A549 (cell line): ENCODE data around the gene PIAS2. TPM values are rescaled to one million over a fixed set of nuclear protein-coding genes. Genes with fewer than 3 reads are reported as not detected.
A peak's percentile ranks its signal among the peaks of the same experiment; 100 is the strongest.
"Not testable (repeated sequence)": the region's sequence is repeated elsewhere in the genome, so short reads cannot be mapped to it uniquely, and the experiment has no call there.

Experiments
- ATAC-seq, 2 experiments: fragments of 200-7000 bp in 1 of 2; fragments of >200 bp in 1 of 2; cut with Nextera tagmentation in 1 of 2; cut with Tn5 transposase in 1 of 2; 3 replicates each; pipeline versions ENCODE4 v1.8.0 to v1.9.1; 2018 to 2020; ENCODE audit warnings: mild to moderate bottlenecking in 1 of 2, moderate library complexity in 1 of 2
- CTCF ChIA-PET: fragments of 300-600 bp; sonication (Branson Sonifier 250); formaldehyde crosslinking; extraction: SDS; loops from one replicate; lab custom pipeline; 2021; ENCODE audit warnings: antibody characterized with exemption, inconsistent platforms; lab: Yijun Ruan, JAX
- POLR2A ChIA-PET: fragments of 350-600 bp; formaldehyde crosslinking; extraction: SDS; loops from one replicate; lab custom pipeline; 2021; ENCODE audit warnings: antibody characterized with exemption, inconsistent platforms; lab: Yijun Ruan, JAX
- DNase-seq, 2 experiments: peaks; one replicate each; pipeline versions ENCODE4 v3.0.0 to v3.0.0-alpha.2; 2011 to 2016; ENCODE audit warnings: low read depth in 1 of 2, low spot score in 1 of 2
- FAIRE-seq: peaks from 2 replicates; lab custom pipeline; 2011; peaks lifted over from hg19 to GRCh38; lab: Jason Lieb, UNC
- H3K27ac ChIP-seq, 2 experiments: fragments of >200 bp; sonication (Bioruptor Twin); formaldehyde crosslinking; 3 replicates each; pipeline ENCODE4 v1.5.1; 2016 to 2017
- H3K4me1 ChIP-seq: fragments of >200 bp; sonication (Bioruptor Twin); formaldehyde crosslinking; 3 replicates; pipeline ENCODE4 v1.6.1; 2016
- H3K4me2 ChIP-seq: fragments of >200 bp; sonication (Bioruptor Twin); formaldehyde crosslinking; 3 replicates; pipeline ENCODE4 v1.6.1; 2016
- H3K4me3 ChIP-seq: fragments of >200 bp; sonication (Bioruptor Twin); formaldehyde crosslinking; 3 replicates; pipeline ENCODE4 v1.5.1; 2016
- H3K9me3 ChIP-seq: fragments of >200 bp; sonication (Bioruptor Twin); formaldehyde crosslinking; 3 replicates; pipeline ENCODE4 v1.6.1; 2016
- BHLHE40 ChIP-seq: IDR thresholded peaks from 2 replicates; pipeline ENCODE4 v1.6.1; 2012; ENCODE audit warnings: low read depth, low read length, inconsistent platforms
- CBX2 ChIP-seq: fragments of 200-600 bp; sonication (generic); IDR thresholded peaks from 2 replicates; pipeline ENCODE4 v1.6.1; 2016; ENCODE audit warnings: low read depth, mild to moderate bottlenecking, borderline replicate concordance
- CBX8 ChIP-seq: fragments of 200-600 bp; sonication (generic); IDR thresholded peaks from 2 replicates; pipeline ENCODE4 v1.6.1; 2016
- CEBPB ChIP-seq, 2 experiments: fragments of >200 bp in 1 of 2; sonication (Bioruptor Twin) in 1 of 2; formaldehyde crosslinking in 1 of 2; IDR thresholded peaks; 2 replicates each; pipeline ENCODE4 v1.6.1; 2012 to 2016
- EHMT2 ChIP-seq: fragments of 200-600 bp; sonication (generic); IDR thresholded peaks from 2 replicates; pipeline ENCODE4 v1.6.1; 2016; ENCODE audit warnings: antibody characterized with exemption, low read depth, mild to moderate bottlenecking, moderate library complexity
- EP300 ChIP-seq, 2 experiments: fragments of >200 bp; sonication (Bioruptor Twin); formaldehyde crosslinking; IDR thresholded peaks; 2 replicates in 1 of 2; 3 replicates in 1 of 2; pipeline ENCODE4 v1.6.1; 2016 to 2017
- ESRRA ChIP-seq: fragments of 150-350 bp; IDR thresholded peaks from 2 replicates; pipeline ENCODE4 v1.6.1; 2014; ENCODE audit warnings: mild to moderate bottlenecking, low read length, borderline replicate concordance
- FOSB ChIP-seq: fragments of 250-450 bp; sonication (Bioruptor Pico); IDR thresholded peaks from 2 replicates; pipeline ENCODE4 v1.5.0; 2020; ENCODE audit warnings: mild to moderate bottlenecking, moderate library complexity
- HDAC2 ChIP-seq: fragments of 200-600 bp; sonication (generic); IDR thresholded peaks from 2 replicates; pipeline ENCODE4 v1.6.1; 2016
- HEYL ChIP-seq: fragments of 250-450 bp; sonication (Bioruptor Pico); IDR thresholded peaks from 2 replicates; pipeline ENCODE4 v1.8.0; 2021; ENCODE audit warnings: mild to moderate bottlenecking, moderate library complexity
- HOXB5 ChIP-seq: fragments of 250-450 bp; sonication (Bioruptor Pico); IDR thresholded peaks from 2 replicates; pipeline ENCODE4 v1.5.0; 2020; ENCODE audit warnings: mild to moderate bottlenecking, moderate library complexity
- JUNB ChIP-seq: fragments of >200 bp; sonication (Bioruptor Twin); formaldehyde crosslinking; IDR thresholded peaks from 2 replicates; pipeline ENCODE4 v1.6.1; 2016
- KDM1A ChIP-seq: fragments of 200-600 bp; sonication (generic); IDR thresholded peaks from 2 replicates; pipeline ENCODE4 v1.6.1; 2016; ENCODE audit warnings: low read depth, mild to moderate bottlenecking
- MAFK ChIP-seq: fragments of 450-650 bp; IDR thresholded peaks from 2 replicates; pipeline ENCODE4 v1.6.1; 2014; ENCODE audit not compliant: partially characterized antibody
- MAZ ChIP-seq: fragments of 150-350 bp; IDR thresholded peaks from 2 replicates; pipeline ENCODE4 v1.6.1; 2014; ENCODE audit warnings: antibody characterized with exemption, low read depth, low read length, borderline replicate concordance
- NFE2L2 ChIP-seq: fragments of 150-350 bp; conservative IDR thresholded peaks from 2 replicates; pipeline ENCODE4 v1.6.1; 2014; ENCODE audit warnings: low read length
- NPAS2 ChIP-seq: fragments of 250-450 bp; sonication (Bioruptor Pico); IDR thresholded peaks from 2 replicates; pipeline ENCODE4 v1.8.0; 2022; ENCODE audit warnings: mild to moderate bottlenecking, moderate library complexity, borderline replicate concordance
- PHF8 ChIP-seq: fragments of 200-600 bp; sonication (generic); IDR thresholded peaks from 2 replicates; pipeline ENCODE4 v1.6.1; 2016; ENCODE audit warnings: low read depth, mild to moderate bottlenecking, antibody characterized with exemption, moderate library complexity, borderline replicate concordance
- POLR2A ChIP-seq: IDR thresholded peaks from 2 replicates; pipeline ENCODE4 v1.6.1; 2012; ENCODE audit warnings: mild to moderate bottlenecking, low read length
- POLR2AphosphoS2 ChIP-seq: conservative IDR thresholded peaks from 2 replicates; pipeline ENCODE4 v1.6.1; 2012; ENCODE audit warnings: low read length, improper control_type of control experiment, inconsistent platforms
- RNF2 ChIP-seq: fragments of 200-600 bp; sonication (generic); IDR thresholded peaks from 2 replicates; pipeline ENCODE4 v1.6.1; 2016; ENCODE audit warnings: low read depth, mild to moderate bottlenecking, antibody characterized with exemption, moderate library complexity, borderline replicate concordance
- SREBF2 ChIP-seq: fragments of 450-650 bp; IDR thresholded peaks from 2 replicates; pipeline ENCODE4 v1.6.1; 2014; ENCODE audit warnings: mild to moderate bottlenecking, moderate library complexity
- TFCP2L1 ChIP-seq: fragments of 250-450 bp; sonication (Bioruptor Pico); IDR thresholded peaks from 2 replicates; pipeline ENCODE4 v1.5.0; 2021; ENCODE audit warnings: mild to moderate bottlenecking
- ZC3H11A ChIP-seq: fragments of 450-650 bp; IDR thresholded peaks from 2 replicates; pipeline ENCODE4 v1.6.1; 2014; ENCODE audit warnings: antibody characterized with exemption, mild to moderate bottlenecking
- ZNF302 ChIP-seq: fragments of 250-450 bp; sonication (Bioruptor Pico); IDR thresholded peaks from 2 replicates; pipeline ENCODE4 v1.9.0; 2021; ENCODE audit warnings: inconsistent platforms, mild to moderate bottlenecking, moderate library complexity
- ZSCAN20 ChIP-seq: fragments of 250-450 bp; sonication (Bioruptor Pico); IDR thresholded peaks from 2 replicates; pipeline ENCODE4 v1.8.0; 2022; ENCODE audit warnings: mild to moderate bottlenecking, moderate library complexity
- WGBS: methylation state at CpG from one replicate; pipeline ENCODE4 v1.1.6; 2017; ENCODE audit errors: missing lambda C conversion rate; 5-methylcytosine and 5-hydroxymethylcytosine counted together
- polyA plus RNA-seq, 4 experiments: library from polyadenylated mRNA; depleted of rRNA in 3 of 4; stranded (reverse); fragments of >200 nt; fragmentation: RNase III in 1 of 4; extraction: RNeasy Plus Mini Kit Qiagen cat#74134 plus additional on column Dnase treatment in 1 of 4; gene quantifications; 2 replicates in 3 of 4; 3 replicates in 1 of 4; pipeline ENCODE4 v1.2.3, GENCODE V29; 2011 to 2017
- TF ChIP-seq, protein P1 (sequence below): fragments of 250-450 bp; sonication (Bioruptor Pico); IDR thresholded peaks from 2 replicates; pipeline ENCODE4 v1.5.0; 2020; ENCODE audit warnings: low read depth, mild to moderate bottlenecking, moderate library complexity
- TF ChIP-seq, protein P2 (sequence below): fragments of >200 bp; sonication (Bioruptor Twin); formaldehyde crosslinking; IDR thresholded peaks from 3 replicates; pipeline ENCODE4 v1.6.1; 2016
- TF ChIP-seq, protein P3 (sequence below): fragments of 150-350 bp; IDR thresholded peaks from 2 replicates; pipeline ENCODE4 v1.6.1; 2014; ENCODE audit warnings: low read depth, mild to moderate bottlenecking, low read length
- TF ChIP-seq, protein P4 (sequence below): fragments of 250-450 bp; sonication (Bioruptor Pico); IDR thresholded peaks from 2 replicates; pipeline ENCODE4 v1.5.0; 2021; ENCODE audit warnings: mild to moderate bottlenecking, moderate library complexity, borderline replicate concordance

Gene PIAS2
- polyA plus RNA-seq, 2 of the 4 experiments (the other 2 are of a cell fraction) = 6.7 to 6.8 TPM

DNA sequence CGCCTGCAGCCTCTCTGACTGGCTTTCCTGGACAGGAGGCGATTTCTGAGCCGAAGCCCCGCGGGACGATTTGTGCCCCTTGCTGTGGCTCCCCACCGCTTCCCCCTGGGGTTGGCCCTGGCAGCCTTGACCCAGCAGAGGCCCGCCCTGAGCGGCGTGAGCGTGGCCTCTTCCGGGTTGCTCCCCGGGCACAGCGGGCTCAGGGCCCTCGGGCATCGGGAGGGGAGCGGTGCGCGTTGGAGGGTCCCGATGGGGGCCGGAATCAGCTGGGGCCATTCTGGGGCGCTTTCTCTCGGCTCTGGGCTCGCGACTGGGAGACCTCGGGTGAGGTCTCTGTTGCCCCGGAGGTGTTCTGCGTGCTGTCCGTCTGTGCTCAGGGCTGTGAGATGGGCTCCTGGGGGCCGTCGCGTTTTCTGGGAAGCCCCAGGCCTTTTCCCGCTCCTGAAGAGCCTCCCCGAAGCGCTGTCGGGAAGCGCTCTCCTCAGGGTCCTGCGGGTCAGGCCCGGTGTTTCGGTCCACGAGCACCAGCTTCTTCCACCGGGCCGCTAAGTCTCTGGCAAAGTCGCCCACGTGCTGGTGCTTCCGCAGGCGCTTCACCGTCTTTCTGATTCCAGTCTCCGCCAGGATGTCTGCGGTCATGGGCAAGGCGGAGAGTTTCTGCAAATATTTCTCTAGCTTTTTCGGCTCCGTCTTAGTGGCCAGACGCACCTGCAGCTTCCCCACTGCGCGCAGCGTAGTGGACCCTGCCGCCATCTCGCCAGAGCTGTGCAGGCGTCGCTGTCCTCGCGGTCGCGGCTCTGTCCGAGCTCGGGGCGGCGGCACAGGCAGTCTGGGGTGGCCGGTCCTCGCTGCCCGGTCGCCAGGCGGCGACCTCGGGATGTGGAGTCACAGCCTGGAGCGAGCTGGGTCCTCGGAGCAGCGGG is 46.6 kb upstream of the PIAS2 start:
- H3K27ac ChIP-seq, H3K9me3 ChIP-seq, FAIRE-seq, H3K4me2 ChIP-seq, DNase-seq, CTCF ChIA-PET, POLR2A ChIA-PET, H3K4me1 ChIP-seq, H3K4me3 ChIP-seq: not testable (repeated sequence)
- WGBS = no CpG with 5 or more reads among the region's 79 CpGs
- peak in 1 of 2 experiments; percentile 24; a peak in 1 of 6 replicates for ATAC-seq

DNA sequence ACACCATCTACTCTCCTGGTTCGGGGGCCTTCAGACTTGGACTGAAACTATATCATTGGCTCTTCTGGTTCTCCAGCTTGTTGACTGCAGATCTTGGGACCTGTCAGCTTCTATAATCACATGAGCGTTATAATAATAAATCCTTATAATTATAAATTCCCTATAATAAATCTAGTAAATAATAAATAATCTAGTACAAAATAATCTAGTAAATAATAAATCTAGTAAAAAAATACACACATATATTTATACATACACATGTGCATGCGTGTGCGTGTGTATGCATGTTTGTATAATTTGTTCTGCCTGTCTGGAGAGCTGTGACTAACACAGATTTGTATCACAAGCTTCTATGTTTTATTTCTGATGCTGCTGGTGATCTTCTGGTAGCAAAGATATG is 40.9 kb upstream of the PIAS2 start:
- H3K27ac ChIP-seq = no peak overlapping the region
- CTCF ChIA-PET = no interaction called here
- TF ChIP-seq ZNF302 (no peak), HDAC2 (no peak), CEBPB (IDR thresholded peaks at IDR 0.05) (no peak), EP300 (IDR thresholded peaks at IDR 0.05) (no peak), PHF8 (no peak), EHMT2 (no peak), MAZ (no peak), POLR2AphosphoS2 (no peak), NFE2L2 (no peak), KDM1A (no peak), ZC3H11A (no peak), ZSCAN20 (CRISPR knock-in tag) (no peak), NPAS2 (no peak), ESRRA (no peak)
- TF ChIP-seq, protein P1, sequence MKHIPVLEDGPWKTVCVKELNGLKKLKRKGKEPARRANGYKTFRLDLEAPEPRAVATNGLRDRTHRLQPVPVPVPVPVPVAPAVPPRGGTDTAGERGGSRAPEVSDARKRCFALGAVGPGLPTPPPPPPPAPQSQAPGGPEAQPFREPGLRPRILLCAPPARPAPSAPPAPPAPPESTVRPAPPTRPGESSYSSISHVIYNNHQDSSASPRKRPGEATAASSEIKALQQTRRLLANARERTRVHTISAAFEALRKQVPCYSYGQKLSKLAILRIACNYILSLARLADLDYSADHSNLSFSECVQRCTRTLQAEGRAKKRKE (CRISPR knock-in tag) = no peak
- TF ChIP-seq, protein P2, sequence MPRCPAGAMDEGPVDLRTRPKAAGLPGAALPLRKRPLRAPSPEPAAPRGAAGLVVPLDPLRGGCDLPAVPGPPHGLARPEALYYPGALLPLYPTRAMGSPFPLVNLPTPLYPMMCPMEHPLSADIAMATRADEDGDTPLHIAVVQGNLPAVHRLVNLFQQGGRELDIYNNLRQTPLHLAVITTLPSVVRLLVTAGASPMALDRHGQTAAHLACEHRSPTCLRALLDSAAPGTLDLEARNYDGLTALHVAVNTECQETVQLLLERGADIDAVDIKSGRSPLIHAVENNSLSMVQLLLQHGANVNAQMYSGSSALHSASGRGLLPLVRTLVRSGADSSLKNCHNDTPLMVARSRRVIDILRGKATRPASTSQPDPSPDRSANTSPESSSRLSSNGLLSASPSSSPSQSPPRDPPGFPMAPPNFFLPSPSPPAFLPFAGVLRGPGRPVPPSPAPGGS = no peak
- TF ChIP-seq, protein P3, sequence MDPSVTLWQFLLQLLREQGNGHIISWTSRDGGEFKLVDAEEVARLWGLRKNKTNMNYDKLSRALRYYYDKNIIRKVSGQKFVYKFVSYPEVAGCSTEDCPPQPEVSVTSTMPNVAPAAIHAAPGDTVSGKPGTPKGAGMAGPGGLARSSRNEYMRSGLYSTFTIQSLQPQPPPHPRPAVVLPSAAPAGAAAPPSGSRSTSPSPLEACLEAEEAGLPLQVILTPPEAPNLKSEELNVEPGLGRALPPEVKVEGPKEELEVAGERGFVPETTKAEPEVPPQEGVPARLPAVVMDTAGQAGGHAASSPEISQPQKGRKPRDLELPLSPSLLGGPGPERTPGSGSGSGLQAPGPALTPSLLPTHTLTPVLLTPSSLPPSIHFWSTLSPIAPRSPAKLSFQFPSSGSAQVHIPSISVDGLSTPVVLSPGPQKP = no peak
- TF ChIP-seq, all 56 proteins: peak for 0
- Histone ChIP-seq H3K4me3 (no peak overlapping the region), H3K4me1 (no peaks in the 10 kb centered on the region), H3K4me2 (no peak overlapping the region), H3K9me3 (no peaks in the 10 kb centered on the region)
- DNase-seq (no peak), ATAC-seq (no peak), FAIRE-seq (no peak)
- 75% methylated on average over 4 of the region's 4 CpGs for WGBS
- POLR2A ChIA-PET = no interaction called here

DNA sequence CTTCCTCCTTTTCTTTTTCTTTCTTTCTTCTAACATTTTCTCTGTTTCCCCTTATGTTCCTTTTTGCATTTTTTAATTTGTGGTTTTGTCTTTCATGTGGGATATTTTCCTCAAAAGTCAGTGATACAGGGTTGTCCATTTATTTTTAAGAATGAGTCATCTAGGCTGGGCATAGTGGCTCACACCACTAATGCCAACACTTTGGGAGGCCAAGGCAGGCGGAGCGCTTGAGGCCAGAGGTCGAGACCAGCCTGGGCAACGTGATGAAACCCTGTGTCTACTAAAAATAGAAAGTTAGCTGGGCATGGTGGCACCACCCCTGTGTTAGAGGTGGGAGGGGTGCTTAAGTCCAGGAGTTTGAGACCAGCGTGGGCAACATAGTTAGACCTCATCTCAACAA is 35.9 kb upstream of the PIAS2 start:
- WGBS = 55% methylated on average over 5 of the region's 5 CpGs
- no peak overlapping the region for H3K4me3 ChIP-seq
- POLR2A ChIA-PET = no interaction called here
- no peak overlapping the region for H3K27ac ChIP-seq
- CTCF ChIA-PET = no interaction called here
- H3K4me1 ChIP-seq = no peaks in the 10 kb centered on the region
- no peak for TF ChIP-seq FOSB (CRISPR knock-in tag)
- TF ChIP-seq, protein P4, sequence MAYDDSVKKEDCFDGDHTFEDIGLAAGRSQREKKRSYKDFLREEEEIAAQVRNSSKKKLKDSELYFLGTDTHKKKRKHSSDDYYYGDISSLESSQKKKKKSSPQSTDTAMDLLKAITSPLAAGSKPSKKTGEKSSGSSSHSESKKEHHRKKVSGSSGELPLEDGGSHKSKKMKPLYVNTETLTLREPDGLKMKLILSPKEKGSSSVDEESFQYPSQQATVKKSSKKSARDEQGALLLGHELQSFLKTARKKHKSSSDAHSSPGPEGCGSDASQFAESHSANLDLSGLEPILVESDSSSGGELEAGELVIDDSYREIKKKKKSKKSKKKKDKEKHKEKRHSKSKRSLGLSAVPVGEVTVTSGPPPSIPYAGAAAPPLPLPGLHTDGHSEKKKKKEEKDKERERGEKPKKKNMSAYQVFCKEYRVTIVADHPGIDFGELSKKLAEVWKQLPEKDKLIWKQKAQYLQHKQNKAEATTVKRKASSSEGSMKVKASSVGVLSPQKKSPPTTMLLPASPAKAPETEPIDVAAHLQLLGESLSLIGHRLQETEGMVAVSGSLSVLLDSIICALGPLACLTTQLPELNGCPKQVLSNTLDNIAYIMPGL (CRISPR knock-in tag) = no peak
- no peak for TF ChIP-seq RNF2
- TF ChIP-seq MAFK = no peak
- no peak for TF ChIP-seq BHLHE40
- no peak for TF ChIP-seq CBX8
- TF ChIP-seq HOXB5 (CRISPR knock-in tag) = no peak
- no peak for TF ChIP-seq HEYL (CRISPR knock-in tag)
- no peak for TF ChIP-seq EHMT2
- no peak for TF ChIP-seq CBX2
- TF ChIP-seq TFCP2L1 (CRISPR knock-in tag) = no peak
- no peak for TF ChIP-seq SREBF2
- no peak for TF ChIP-seq JUNB
- TF ChIP-seq POLR2A = no peak
- FAIRE-seq (no peak), ATAC-seq (no peak), DNase-seq (no peak)
- no peak overlapping the region for H3K4me2 ChIP-seq
- H3K9me3 ChIP-seq = no peaks in the 10 kb centered on the region
